ENCODE measurements around the gene FGGY. TPM values are rescaled to one million over a fixed set of nuclear protein-coding genes. Genes with fewer than 3 reads are reported as not detected.

The FGGY gene
- total RNA-seq, 1 donor from 2014 or later = 18.2 TPM

- peaks cover 8% of the 10 kb centered on the region for H3K36me3 Mint-ChIP-seq (ENCODE audit: insufficient read depth)
- H3K9me3 Mint-ChIP-seq (ENCODE audit: low read depth) = peaks cover 3% of the 10 kb centered on the region
- H3K27me3 Mint-ChIP-seq = no peaks in the 10 kb centered on the region
- DNase-seq (ENCODE audit: low spot score, unreplicated experiment) = no peak
- H3K4me1 Mint-ChIP-seq (ENCODE audit: low read depth) = no peaks in the 10 kb centered on the region
- TF ChIP-seq CTCF (IDR thresholded peaks at IDR 0.05; ENCODE audit: unreplicated experiment) = no peak
- H3K4me3 Mint-ChIP-seq (ENCODE audit: low read depth) = no peak overlapping the region
- no peak overlapping the region for H3K27ac Mint-ChIP-seq
These were observed 32.6 kb downstream of the FGGY start for GRCh38 chr1:59329412-59330053.

- H3K4me1 Mint-ChIP-seq (ENCODE audit: low read depth) = no peaks in the 10 kb centered on the region
- H3K27ac Mint-ChIP-seq = no peak overlapping the region
- no peaks in the 10 kb centered on the region for H3K9me3 Mint-ChIP-seq (ENCODE audit: low read depth)
- no peak overlapping the region for H3K4me3 Mint-ChIP-seq (ENCODE audit: low read depth)
- H3K27me3 Mint-ChIP-seq = no peaks in the 10 kb centered on the region
- no peak for TF ChIP-seq CTCF (IDR thresholded peaks at IDR 0.05; ENCODE audit: unreplicated experiment)
- H3K36me3 Mint-ChIP-seq (ENCODE audit: insufficient read depth) = no peaks in the 10 kb centered on the region
- DNase-seq (ENCODE audit: low spot score, unreplicated experiment) = no peak
These were observed 35.1 kb downstream of the FGGY start for GRCh38 chr1:59331686-59332620.

GRCh38 chr1:59332983-59333382 is 36.1 kb downstream of the FGGY start:
- Mint-ChIP-seq H3K4me1 (ENCODE audit: low read depth) (no peaks in the 10 kb centered on the region), H3K9me3 (ENCODE audit: low read depth) (peaks cover 4% of the 10 kb centered on the region), H3K36me3 (ENCODE audit: insufficient read depth) (no peaks in the 10 kb centered on the region), H3K4me3 (ENCODE audit: low read depth) (no peak overlapping the region), H3K27ac (no peak overlapping the region), H3K27me3 (no peaks in the 10 kb centered on the region)
- no peak for TF ChIP-seq CTCF (IDR thresholded peaks at IDR 0.05; ENCODE audit: unreplicated experiment)
- no peak for DNase-seq (ENCODE audit: low spot score, unreplicated experiment)

- Mint-ChIP-seq H3K4me1 (ENCODE audit: low read depth) (no peaks in the 10 kb centered on the region), H3K27ac (no peak overlapping the region), H3K9me3 (ENCODE audit: low read depth) (peaks cover 4% of the 10 kb centered on the region), H3K27me3 (no peaks in the 10 kb centered on the region), H3K36me3 (ENCODE audit: insufficient read depth) (no peaks in the 10 kb centered on the region), H3K4me3 (ENCODE audit: low read depth) (no peak overlapping the region)
- DNase-seq (ENCODE audit: low spot score, unreplicated experiment) = no peak
- TF ChIP-seq CTCF (IDR thresholded peaks at IDR 0.05; ENCODE audit: unreplicated experiment) = no peak
These were observed 36.9 kb downstream of the FGGY start for GRCh38 chr1:59333626-59334277.
